ENCODE measurements around the gene RNF5. TPM values are rescaled to one million over a fixed set of nuclear protein-coding genes. Genes with fewer than 3 reads are reported as not detected.

Gene RNF5
- total and polyA plus RNA-seq, 2 experiments from 2014 or later: 180 to 232 TPM

GRCh38 chr6:32179766-32180405 is 1.7 kb downstream of the RNF5 start:
- H3K4me1 ChIP-seq (ENCODE audit: low read depth): peaks cover 18% of the 10 kb centered on the region
- TF ChIP-seq CTCF (IDR thresholded peaks at IDR 0.05; ENCODE audit: low read depth, low read length): no peak
- H3K9me3 ChIP-seq (ENCODE audit: low read depth): no peaks in the 10 kb centered on the region
- no peak overlapping the region for H3K27ac ChIP-seq
- no peaks in the 10 kb centered on the region for H3K36me3 ChIP-seq
- H3K4me3 ChIP-seq: no peak overlapping the region
- DNase-seq (ENCODE audit: low read depth in 1 of 2, low spot score in 1 of 2): no peak
- H3K27me3 ChIP-seq: no peaks in the 10 kb centered on the region

- H3K4me1 ChIP-seq (ENCODE audit: low read depth): peaks cover 14% of the 10 kb centered on the region
- DNase-seq (ENCODE audit: low read depth in 1 of 2, low spot score in 1 of 2): no peak
- H3K36me3 ChIP-seq: no peaks in the 10 kb centered on the region
- no peaks in the 10 kb centered on the region for H3K27me3 ChIP-seq
- TF ChIP-seq CTCF (IDR thresholded peaks at IDR 0.05; ENCODE audit: low read depth, low read length): no peak
- no peak overlapping the region for H3K27ac ChIP-seq
- no peaks in the 10 kb centered on the region for H3K9me3 ChIP-seq (ENCODE audit: low read depth)
- H3K4me3 ChIP-seq: no peak overlapping the region
Observed at GRCh38 chr6:32181148-32181702, 3.0 kb downstream of the RNF5 start.

- Histone ChIP-seq H3K36me3 (peaks cover 8% of the 10 kb centered on the region), H3K4me3 (no peak overlapping the region), H3K4me1 (ENCODE audit: low read depth) (peaks cover 6% of the 10 kb centered on the region), H3K27ac (peak overlapping the region; percentile 71), H3K9me3 (ENCODE audit: low read depth) (no peaks in the 10 kb centered on the region), H3K27me3 (no peaks in the 10 kb centered on the region)
- no peak for TF ChIP-seq CTCF (IDR thresholded peaks at IDR 0.05; ENCODE audit: low read depth, low read length)
- DNase-seq (ENCODE audit: low read depth in 1 of 2, low spot score in 1 of 2): no peak
Observed at GRCh38 chr6:32181915-32182529, 3.8 kb downstream of the RNF5 start.

- DNase-seq (ENCODE audit: low read depth in 1 of 2, low spot score in 1 of 2): no peak
- H3K36me3 ChIP-seq: peaks cover 13% of the 10 kb centered on the region
- H3K27ac ChIP-seq: peak overlapping the region; percentile 71
- H3K4me1 ChIP-seq (ENCODE audit: low read depth): peaks cover 6% of the 10 kb centered on the region
- no peaks in the 10 kb centered on the region for H3K9me3 ChIP-seq (ENCODE audit: low read depth)
- no peak overlapping the region for H3K4me3 ChIP-seq
- H3K27me3 ChIP-seq: no peaks in the 10 kb centered on the region
- no peak for TF ChIP-seq CTCF (IDR thresholded peaks at IDR 0.05; ENCODE audit: low read depth, low read length)
Observed at GRCh38 chr6:32182555-32182981, 4.4 kb downstream of the RNF5 start.

- H3K4me3 ChIP-seq: no peak overlapping the region
- H3K36me3 ChIP-seq: peaks cover 15% of the 10 kb centered on the region
- peak overlapping the region; percentile 71 for H3K27ac ChIP-seq
- H3K4me1 ChIP-seq (ENCODE audit: low read depth): peaks cover 6% of the 10 kb centered on the region
- no peak for TF ChIP-seq CTCF (IDR thresholded peaks at IDR 0.05; ENCODE audit: low read depth, low read length)
- no peak for DNase-seq (ENCODE audit: low read depth in 1 of 2, low spot score in 1 of 2)
- H3K9me3 ChIP-seq (ENCODE audit: low read depth): no peaks in the 10 kb centered on the region
- no peaks in the 10 kb centered on the region for H3K27me3 ChIP-seq
Observed at GRCh38 chr6:32183030-32183429, 4.8 kb downstream of the RNF5 start.
